Measurements from ENCODE around the gene TSPAN9.

- TF ChIP-seq, protein P1, sequence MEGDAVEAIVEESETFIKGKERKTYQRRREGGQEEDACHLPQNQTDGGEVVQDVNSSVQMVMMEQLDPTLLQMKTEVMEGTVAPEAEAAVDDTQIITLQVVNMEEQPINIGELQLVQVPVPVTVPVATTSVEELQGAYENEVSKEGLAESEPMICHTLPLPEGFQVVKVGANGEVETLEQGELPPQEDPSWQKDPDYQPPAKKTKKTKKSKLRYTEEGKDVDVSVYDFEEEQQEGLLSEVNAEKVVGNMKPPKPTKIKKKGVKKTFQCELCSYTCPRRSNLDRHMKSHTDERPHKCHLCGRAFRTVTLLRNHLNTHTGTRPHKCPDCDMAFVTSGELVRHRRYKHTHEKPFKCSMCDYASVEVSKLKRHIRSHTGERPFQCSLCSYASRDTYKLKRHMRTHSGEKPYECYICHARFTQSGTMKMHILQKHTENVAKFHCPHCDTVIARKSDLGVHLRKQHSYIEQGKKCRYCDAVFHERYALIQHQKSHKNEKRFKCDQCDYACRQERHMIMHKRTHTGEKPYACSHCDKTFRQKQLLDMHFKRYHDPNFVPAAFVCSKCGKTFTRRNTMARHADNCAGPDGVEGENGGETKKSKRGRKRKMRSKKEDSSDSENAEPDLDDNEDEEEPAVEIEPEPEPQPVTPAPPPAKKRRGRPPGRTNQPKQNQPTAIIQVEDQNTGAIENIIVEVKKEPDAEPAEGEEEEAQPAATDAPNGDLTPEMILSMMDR (IDR thresholded peaks at IDR 0.05; ENCODE audit: insufficient read depth, low read depth, low read length): no peak
- TF ChIP-seq EZH2 (IDR thresholded peaks at IDR 0.05; ENCODE audit: insufficient read depth, low read length): no peak
Measured at GRCh38 chr12:3167636-3168035, 90.5 kb downstream of the TSPAN9 start.
